T-cell (primary cell): ENCODE measurements around the gene GSTP1. TPM values are rescaled to one million over a fixed set of nuclear protein-coding genes. Genes with fewer than 3 reads are reported as not detected.

Source experiments
- ATAC-seq, 4 experiments: fragments of 200-7000 bp in 3 of 4; fragments of 150-1000 bp in 1 of 4; cut with Tn5 transposase; replicated peaks in 1 of 4; 1 replicate in 3 of 4; 2 replicates in 1 of 4; pipeline ENCODE4 v1.10.0; 2021; ENCODE audit warnings: moderate library complexity in 3 of 4, mild to moderate bottlenecking in 2 of 4, moderate number of reproducible peaks in 1 of 4
- CTCF ChIA-PET, 2 donors: fragments of 300-600 bp; sonication (Branson Sonifier 250); formaldehyde crosslinking; loops; one replicate each; lab custom pipeline; 2022; ENCODE audit warnings: antibody characterized with exemption in 2 of 2; lab: Charles Lee
- POLR2A ChIA-PET, 2 donors: fragments of 300-600 bp; sonication (Branson Sonifier 250); formaldehyde crosslinking; loops; one replicate each; lab custom pipeline; 2022; ENCODE audit warnings: antibody characterized with exemption in 2 of 2; lab: Charles Lee
- DNase-seq, 35 experiments: peaks; one replicate each; pipeline versions ENCODE4 v3.0.0 to v3.0.0-alpha.2; 2013 to 2023
- H3K27ac ChIP-seq: one replicate; pipeline ENCODE4 v1.5.1; 2013; ENCODE audit warnings: low read length
- H3K27me3 ChIP-seq, 2 experiments: replicated peaks in 1 of 2; 1 replicate in 1 of 2; 2 replicates in 1 of 2; pipeline versions ENCODE4 v1.6.1 to v1.7.0; 2013; ENCODE audit warnings: low read length in 1 of 2, mixed read lengths in 1 of 2; ENCODE audit not compliant: control insufficient read depth in 2 of 2, insufficient read depth in 2 of 2; ENCODE audit errors: extremely low read depth in 1 of 2
- H3K36me3 ChIP-seq, 2 donors: 1 replicate in 1 of 2; 2 replicates in 1 of 2; pipeline versions ENCODE4 v1.6.1 to v1.7.0; 2013; ENCODE audit warnings: low read length in 1 of 2; ENCODE audit not compliant: control insufficient read depth in 2 of 2, insufficient read depth in 1 of 2; ENCODE audit errors: extremely low read depth in 1 of 2
- H3K4me1 ChIP-seq, 2 experiments: 1 replicate in 1 of 2; 2 replicates in 1 of 2; pipeline versions ENCODE4 v1.6.1 to v1.7.0; 2013; ENCODE audit warnings: low read length in 2 of 2, mixed read lengths in 1 of 2; ENCODE audit not compliant: insufficient read depth in 2 of 2, control insufficient read depth in 1 of 2; ENCODE audit errors: extremely low read depth in 1 of 2
- H3K4me3 ChIP-seq, 2 donors: 1 replicate in 1 of 2; 2 replicates in 1 of 2; pipeline versions ENCODE4 v1.5.1 to v1.7.0; 2013; ENCODE audit warnings: mild to moderate bottlenecking in 2 of 2, low read length in 1 of 2, moderate library complexity in 1 of 2; ENCODE audit not compliant: control insufficient read depth in 1 of 2; ENCODE audit errors: extremely low read depth in 1 of 2
- H3K9me3 ChIP-seq: 2 replicates; pipeline ENCODE4 v1.7.0; 2013
- H3K27ac Mint-ChIP-seq, 2 donors: one replicate each; pipeline ENCODE4 v1.8.0; 2020 to 2021; ENCODE audit warnings: mild to moderate bottlenecking in 2 of 2, mixed read lengths in 2 of 2
- H3K27me3 Mint-ChIP-seq, 2 donors: one replicate each; pipeline ENCODE4 v1.8.0; 2021 to 2022; ENCODE audit warnings: mixed read lengths in 2 of 2
- H3K36me3 Mint-ChIP-seq: one replicate; pipeline ENCODE4 v1.8.0; 2021; ENCODE audit warnings: mixed read lengths
- H3K4me1 Mint-ChIP-seq, 3 donors: one replicate each; pipeline ENCODE4 v1.8.0; 2020 to 2022; ENCODE audit warnings: mixed read lengths in 3 of 3, mild to moderate bottlenecking in 1 of 3
- H3K4me3 Mint-ChIP-seq, 3 donors: one replicate each; pipeline ENCODE4 v1.8.0; 2020 to 2022; ENCODE audit warnings: mild to moderate bottlenecking in 3 of 3, mixed read lengths in 3 of 3, moderate library complexity in 3 of 3
- H3K9me3 Mint-ChIP-seq, 3 donors: one replicate each; pipeline ENCODE4 v1.8.0; 2020 to 2022; ENCODE audit warnings: mixed read lengths in 3 of 3
- WGBS: methylation state at CpG from one replicate; pipeline ENCODE4 v1.1.5; 2013; ENCODE audit warnings: missing lambda C conversion rate; ENCODE audit not compliant: insufficient coverage; 5-methylcytosine and 5-hydroxymethylcytosine counted together
- total RNA-seq, 35 experiments: library from RNA in 6 of 35; stranded (reverse) in 6 of 35; fragments of 120-200 nt in 1 of 35; gene quantifications; one replicate each; pipeline versions ENCODE4 v1.2.1 to v1.2.4 and lab custom pipeline; 2013 to 2026

GSTP1 gene
- total RNA-seq, 5 donors from 2014 or later (not counting 1 experiment from before 2014, with no cell fraction given) = 68.3 to 200 (median 151) TPM

DNA sequence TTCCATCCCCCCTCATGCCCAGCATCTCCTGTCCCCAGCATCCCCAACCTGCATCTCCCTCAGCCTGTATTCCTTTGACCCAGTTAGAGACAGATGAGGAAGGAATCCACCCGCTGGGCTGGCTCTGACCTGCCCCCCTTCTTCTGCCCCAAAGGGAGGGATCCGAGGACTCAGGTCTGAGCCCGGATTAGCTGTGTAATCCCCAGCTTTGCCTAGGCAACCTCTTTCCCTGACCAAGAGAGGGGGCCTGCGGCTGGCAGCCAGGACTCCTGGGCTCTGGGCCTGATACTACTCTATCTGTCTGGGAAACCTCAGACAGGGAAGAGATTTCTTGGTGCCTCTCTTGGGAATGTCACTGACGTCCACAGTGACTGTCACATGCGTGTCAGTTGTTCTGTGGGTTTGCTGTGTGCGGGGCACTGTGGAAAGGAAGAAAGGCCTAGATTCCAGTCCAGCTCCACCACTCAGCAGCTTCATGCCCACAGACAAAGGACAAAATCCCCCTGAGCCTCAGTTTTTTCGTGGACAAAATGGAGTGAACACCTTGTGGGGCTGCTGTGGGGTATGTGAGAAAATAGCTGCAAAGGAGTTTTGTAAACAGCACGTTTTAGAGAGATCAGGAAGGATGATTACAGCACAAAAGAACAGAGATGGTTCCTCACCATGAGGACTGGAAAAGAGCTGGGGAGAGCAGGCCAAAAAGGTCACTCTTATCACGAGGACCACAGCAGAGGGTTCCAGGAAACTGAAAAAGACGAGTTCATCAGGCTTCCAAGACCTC lies 21.8 kb downstream of the GSTP1 start:
- H3K27me3 ChIP-seq = peaks cover 0 to 15% of the 10 kb centered on the region in 2 experiments
- peaks cover 12 to 30% (median 17%) of the 10 kb centered on the region in 3 donors for H3K4me1 Mint-ChIP-seq
- no peak overlapping the region for H3K4me3 ChIP-seq
- no peaks in the 10 kb centered on the region for H3K9me3 Mint-ChIP-seq
- peak overlapping the region; percentile 30 to 66 for H3K27ac Mint-ChIP-seq
- no peak overlapping the region for H3K27ac ChIP-seq
- no peak for DNase-seq
- peaks cover 20% of the 10 kb centered on the region for H3K36me3 Mint-ChIP-seq
- no peaks in the 10 kb centered on the region for H3K9me3 ChIP-seq
- 88% methylated on average over 7 of the region's 11 CpGs for WGBS
- H3K36me3 ChIP-seq = peaks cover 7 to 21% of the 10 kb centered on the region in 2 donors
- H3K27me3 Mint-ChIP-seq = peaks cover 12 to 20% of the 10 kb centered on the region in 2 donors
- peaks cover 7 to 25% of the 10 kb centered on the region in 2 experiments for H3K4me1 ChIP-seq
- CTCF ChIA-PET = no interaction called here
- POLR2A ChIA-PET = no interaction called here
- ATAC-seq = no peak
- peak overlapping the region; percentile 32 to 77 (median 54) for H3K4me3 Mint-ChIP-seq

DNA sequence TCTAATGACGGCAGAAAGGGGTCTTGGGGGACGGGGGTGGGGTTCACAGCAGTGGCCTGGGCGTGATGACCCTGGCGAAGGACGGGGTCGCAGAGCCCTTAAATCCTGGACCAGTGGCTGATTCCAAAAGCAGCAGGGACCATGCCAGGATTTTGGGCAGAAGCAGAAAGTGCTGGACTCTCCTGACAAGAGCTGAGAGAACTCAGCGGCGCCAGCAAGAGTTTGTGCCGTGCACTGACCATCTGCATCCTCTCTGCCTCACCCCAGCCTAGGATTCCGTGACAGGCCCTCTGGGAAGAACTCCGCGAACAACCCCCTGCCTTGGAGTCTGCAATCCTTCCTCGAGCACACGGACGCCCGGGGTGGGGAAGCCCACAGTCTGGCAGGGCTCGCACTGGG lies 22.5 kb downstream of the GSTP1 start:
- Histone ChIP-seq H3K27ac (peak overlapping the region; percentile 48), H3K4me3 (peak overlapping the region; percentile 86 to 88), H3K4me1 (peaks cover 7 to 25% of the 10 kb centered on the region in 2 experiments), H3K9me3 (no peaks in the 10 kb centered on the region), H3K36me3 (peaks cover 7 to 27% of the 10 kb centered on the region in 2 donors), H3K27me3 (peaks cover 0 to 11% of the 10 kb centered on the region in 2 experiments)
- Mint-ChIP-seq H3K4me3 (peak overlapping the region; percentile 77 to 86 (median 84)), H3K27ac (peak overlapping the region; percentile 68 to 86), H3K9me3 (no peaks in the 10 kb centered on the region), H3K36me3 (peaks cover 20% of the 10 kb centered on the region), H3K27me3 (peaks cover 6 to 14% of the 10 kb centered on the region in 2 donors), H3K4me1 (peaks cover 12 to 27% (median 17%) of the 10 kb centered on the region in 3 donors)
- CTCF ChIA-PET = no interaction called here
- ATAC-seq (no peak), DNase-seq (no peak)
- POLR2A ChIA-PET = no interaction called here
- WGBS = 58% methylated on average over 15 of the region's 17 CpGs

DNA sequence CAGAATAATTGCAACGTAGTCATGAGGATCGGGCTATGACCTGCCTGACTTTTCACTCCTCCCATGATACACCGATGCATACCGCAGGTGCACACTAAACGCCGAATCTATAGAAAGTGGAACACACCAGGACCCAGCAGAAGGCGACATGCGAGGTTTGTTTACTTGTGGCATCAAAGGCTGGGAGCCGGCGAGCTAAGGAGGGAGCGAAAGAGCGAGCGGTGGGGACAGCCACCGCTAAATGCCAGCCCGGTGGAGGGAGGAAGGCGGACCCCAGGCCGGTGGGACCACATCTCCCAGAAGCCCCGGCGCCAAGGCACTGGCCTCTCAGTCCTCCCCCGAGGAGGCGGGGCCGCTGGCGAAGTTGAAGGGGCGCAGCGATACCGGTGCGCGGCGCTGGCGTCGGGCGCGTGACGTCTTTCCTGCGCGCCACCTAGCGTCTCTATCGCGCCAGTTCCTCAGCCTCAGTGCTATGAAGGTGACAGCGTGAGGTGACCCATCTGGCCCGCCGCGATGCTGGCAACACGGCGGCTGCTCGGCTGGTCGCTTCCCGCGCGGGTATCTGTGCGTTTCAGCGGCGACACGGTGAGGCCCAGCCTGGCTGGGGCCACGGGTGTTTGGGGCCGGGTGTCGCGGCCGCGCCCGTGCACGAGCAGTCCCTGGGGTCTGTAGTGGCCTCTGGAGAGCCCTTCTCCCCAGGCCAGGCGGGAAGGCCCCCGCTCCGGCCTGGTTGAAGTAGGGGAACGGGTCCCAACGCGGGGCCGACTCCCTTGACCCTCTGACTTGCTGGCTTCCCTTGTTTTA lies 23.1 kb downstream of the GSTP1 start, which contains the start of gene NDUFV1:
TSS of gene NDUFV1 (plus strand) at position 445 of the 804 bp plus-strand sequence. CDS start at position 514, 69 bp downstream.
- H3K36me3 Mint-ChIP-seq = peaks cover 20% of the 10 kb centered on the region

DNA sequence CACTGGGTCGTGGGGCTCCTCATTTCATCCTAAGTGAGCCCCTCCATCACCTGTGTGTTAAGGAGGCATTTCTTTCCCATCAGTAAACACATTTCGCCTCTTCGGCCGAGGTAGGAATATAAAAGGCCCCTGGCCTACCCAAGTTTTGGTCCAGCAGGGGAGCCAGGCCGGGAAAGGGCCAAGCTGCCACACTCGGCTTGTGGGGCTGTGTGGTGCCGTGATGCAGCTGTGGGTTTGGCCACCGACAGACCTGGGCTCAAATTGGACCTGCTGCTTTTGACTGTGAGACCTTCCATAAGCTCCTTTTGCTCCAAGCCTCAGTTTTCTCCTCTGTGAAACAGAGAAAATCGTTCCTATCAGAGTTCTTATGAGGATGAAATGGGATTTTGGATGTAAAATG lies 23.9 kb downstream of the GSTP1 start:
- peaks cover 0 to 4% of the 10 kb centered on the region in 2 experiments for H3K27me3 ChIP-seq
- H3K4me3 ChIP-seq = peak overlapping the region; percentile 86 to 88
- peak overlapping the region; percentile 48 for H3K27ac ChIP-seq
- H3K27ac Mint-ChIP-seq = peak overlapping the region; percentile 52 to 75
- 70% methylated on average over 4 of the region's 9 CpGs for WGBS
- H3K36me3 ChIP-seq = peaks cover 18 to 41% of the 10 kb centered on the region in 2 donors
- H3K4me1 ChIP-seq = peaks cover 7 to 25% of the 10 kb centered on the region in 2 experiments
- ChIA-PET POLR2A (no interaction called here), CTCF (no interaction called here)
- no peaks in the 10 kb centered on the region for H3K9me3 Mint-ChIP-seq
- H3K4me1 Mint-ChIP-seq = peaks cover 12 to 27% (median 17%) of the 10 kb centered on the region in 3 donors
- peaks cover 4 to 7% of the 10 kb centered on the region in 2 donors for H3K27me3 Mint-ChIP-seq
- H3K9me3 ChIP-seq = no peaks in the 10 kb centered on the region
- H3K36me3 Mint-ChIP-seq = peaks cover 25% of the 10 kb centered on the region
- DNase-seq = no peak
- H3K4me3 Mint-ChIP-seq = peak overlapping the region; percentile 77 to 86 (median 84)
- ATAC-seq = no peak

More for the DNA sequence above, 23.1 kb downstream of the GSTP1 start, which contains the start of gene NDUFV1:
- Mint-ChIP-seq H3K27me3 (peaks cover 4 to 10% of the 10 kb centered on the region in 2 donors), H3K4me3 (peak within 1 kb of the TSS; percentile 77 to 86 (median 84)), H3K9me3 (no peaks in the 10 kb centered on the region), H3K27ac (peak within 1 kb of the TSS; percentile 68 to 86), H3K4me1 (peaks cover 12 to 27% (median 17%) of the 10 kb centered on the region in 3 donors)
- H3K9me3 ChIP-seq = no peaks in the 10 kb centered on the region
- ChIA-PET POLR2A (no interaction called here), CTCF (no interaction called here)
- H3K4me1 ChIP-seq = peaks cover 7 to 25% of the 10 kb centered on the region in 2 experiments
- H3K36me3 ChIP-seq = peaks cover 12 to 33% of the 10 kb centered on the region in 2 donors
- DNase-seq = peak; percentile 90 to 98 (median 96)
- peak within 1 kb of the TSS; percentile 86 to 88 for H3K4me3 ChIP-seq
- ATAC-seq = peak; percentile 99 to 100 (median 100)
- peaks cover 0 to 5% of the 10 kb centered on the region in 2 experiments for H3K27me3 ChIP-seq
- under 1% methylated on average over 69 of the region's 69 CpGs for WGBS
- H3K27ac ChIP-seq = peak within 1 kb of the TSS; percentile 48

DNA sequence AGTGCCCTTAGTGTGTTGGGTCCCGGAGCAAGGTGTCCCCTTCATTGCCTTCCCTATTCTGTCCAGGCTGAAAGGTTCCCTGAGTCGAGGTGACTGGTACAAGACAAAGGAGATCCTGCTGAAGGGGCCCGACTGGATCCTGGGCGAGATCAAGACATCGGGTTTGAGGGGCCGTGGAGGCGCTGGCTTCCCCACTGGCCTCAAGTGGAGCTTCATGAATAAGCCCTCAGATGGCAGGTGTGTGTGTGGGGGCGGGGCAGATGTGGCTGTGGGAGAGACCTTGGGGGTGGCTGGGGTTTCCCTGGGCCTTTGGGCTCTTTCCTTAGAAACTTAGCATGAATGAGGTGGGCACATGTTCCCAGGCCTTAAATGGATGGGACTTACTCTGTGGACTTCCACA lies 24.9 kb downstream of the GSTP1 start:
- ATAC-seq (no peak), DNase-seq (no peak)
- CTCF ChIA-PET = no interaction called here
- peaks cover 9 to 34% of the 10 kb centered on the region in 2 experiments for H3K4me1 ChIP-seq
- peaks cover 0 to 3% of the 10 kb centered on the region in 2 experiments for H3K27me3 ChIP-seq
- 95% methylated on average over 7 of the region's 8 CpGs for whole genome bisulfite sequencing
- H3K27ac Mint-ChIP-seq = peak overlapping the region in 1 of 2 donors; percentile 11
- no peak overlapping the region for H3K4me3 ChIP-seq
- peaks cover 27% of the 10 kb centered on the region for H3K36me3 Mint-ChIP-seq
- H3K4me3 Mint-ChIP-seq = peak overlapping the region; percentile 77 to 86 (median 84)
- no peaks in the 10 kb centered on the region for H3K9me3 ChIP-seq
- no peaks in the 10 kb centered on the region for H3K27me3 Mint-ChIP-seq
- no peaks in the 10 kb centered on the region for H3K9me3 Mint-ChIP-seq
- POLR2A ChIA-PET = no interaction called here
- H3K4me1 Mint-ChIP-seq = peaks cover 14 to 33% (median 21%) of the 10 kb centered on the region in 3 donors
- H3K27ac ChIP-seq = no peak overlapping the region
- peaks cover 18 to 48% of the 10 kb centered on the region in 2 donors for H3K36me3 ChIP-seq

DNA sequence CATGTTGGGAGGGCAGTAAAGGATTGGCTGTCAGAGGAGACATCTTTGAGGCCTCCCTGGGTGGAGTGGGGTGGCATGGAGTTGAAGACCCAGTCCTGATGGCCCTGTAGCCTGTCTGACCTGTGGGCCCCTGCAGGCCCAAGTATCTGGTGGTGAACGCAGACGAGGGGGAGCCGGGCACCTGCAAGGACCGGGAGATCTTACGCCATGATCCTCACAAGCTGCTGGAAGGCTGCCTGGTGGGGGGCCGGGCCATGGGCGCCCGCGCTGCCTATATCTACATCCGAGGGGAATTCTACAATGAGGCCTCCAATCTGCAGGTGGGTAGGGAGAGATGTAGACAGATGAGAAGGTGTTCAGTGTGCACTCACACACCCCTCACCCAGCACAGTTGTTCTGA lies 25.7 kb downstream of the GSTP1 start:
- peak overlapping the region in 1 of 3 donors; percentile 34 for H3K4me3 Mint-ChIP-seq
- peaks cover 27% of the 10 kb centered on the region for H3K36me3 Mint-ChIP-seq
- H3K27me3 Mint-ChIP-seq = no peaks in the 10 kb centered on the region
- H3K27ac Mint-ChIP-seq = no peak overlapping the region
- H3K27ac ChIP-seq = no peak overlapping the region
- H3K36me3 ChIP-seq = peaks cover 18 to 48% of the 10 kb centered on the region in 2 donors
- H3K9me3 ChIP-seq = no peaks in the 10 kb centered on the region
- no peaks in the 10 kb centered on the region for H3K9me3 Mint-ChIP-seq
- ChIA-PET CTCF (no interaction called here), POLR2A (no interaction called here)
- 94% methylated on average over 4 of the region's 10 CpGs for WGBS
- no peak overlapping the region for H3K4me3 ChIP-seq
- peaks cover 10 to 42% of the 10 kb centered on the region in 2 experiments for H3K4me1 ChIP-seq
- peaks cover 19 to 41% (median 30%) of the 10 kb centered on the region in 3 donors for H3K4me1 Mint-ChIP-seq
- DNase-seq = no peak
- H3K27me3 ChIP-seq = peaks cover 0 to under 1% of the 10 kb centered on the region in 2 experiments
- ATAC-seq = no peak
